ENCODE measurements around the gene EFCC1. TPM values are rescaled to one million over a fixed set of nuclear protein-coding genes. Genes with fewer than 3 reads are reported as not detected.

EFCC1 gene
- total and polyA plus RNA-seq, 7 donors = 0.46 to 15.0 (median 4.6) TPM

DNA sequence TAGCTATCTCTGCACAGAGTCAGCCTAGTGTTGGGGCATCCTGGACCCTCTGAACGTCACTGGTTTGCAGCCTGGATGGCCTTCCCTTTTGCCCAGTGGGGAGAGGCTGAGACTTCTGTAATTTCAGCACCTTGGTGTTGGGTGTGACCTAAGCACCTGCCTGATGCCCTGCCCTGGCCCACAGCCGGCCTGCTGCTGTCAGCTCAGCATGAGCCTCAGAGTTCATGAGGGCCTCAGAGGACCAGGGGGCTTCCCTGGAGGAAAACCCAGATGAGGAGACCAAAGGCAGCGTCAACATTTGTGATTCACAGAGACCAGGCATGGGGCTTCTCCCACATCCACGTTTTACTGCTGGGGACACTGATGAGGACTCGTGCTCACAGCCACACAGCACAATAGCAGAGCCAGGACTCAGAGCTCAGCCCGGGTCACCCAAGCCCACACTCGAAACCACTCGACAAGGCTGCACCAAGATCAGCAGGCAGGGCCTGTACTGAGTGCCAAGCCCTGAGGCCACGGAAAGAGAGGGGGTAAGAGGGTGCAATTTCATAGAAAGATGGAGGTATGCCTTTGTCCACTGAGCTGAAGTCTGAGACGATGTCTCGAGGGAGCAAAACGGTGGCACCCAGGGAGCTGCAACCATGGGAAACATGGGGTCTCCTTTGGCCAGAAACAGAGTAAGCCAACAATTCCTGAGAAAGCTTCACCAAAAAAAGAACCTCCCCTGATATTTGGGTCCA lies 49.6 kb downstream of the EFCC1 start:
- WGBS, 2 donors = 56 to 82% methylated on average over 12 of the region's 12 CpGs
- Histone ChIP-seq H3K27ac (no peak overlapping the region), H3K36me3 (no peaks in the 10 kb centered on the region), H3K4me1 (peaks cover 0 to 30% (median 23%) of the 10 kb centered on the region in 4 donors), H3K9me3 (no peaks in the 10 kb centered on the region), H3K27me3 (peaks cover 4 to 11% (median 10%) of the 10 kb centered on the region in 3 donors), H3K4me3 (no peak overlapping the region)
- TF ChIP-seq CTCF (IDR thresholded peaks at IDR 0.05) (no peak), POLR2AphosphoS5 (IDR thresholded peaks at IDR 0.05) (no peak), EP300 (IDR thresholded peaks at IDR 0.05) (no peak), POLR2A (IDR thresholded peaks at IDR 0.05) (no peak)
- intact Hi-C loops (cut with DNase I) = loop anchor here (5.0 kb wide), 2 partner anchors 37 to 197 kb away; partner anchors contain the start of gene COPG1
- DNase-seq = no peak

GRCh38 chr3:129051871-129052340 lies 50.8 kb downstream of the EFCC1 start:
- TF ChIP-seq EP300 (IDR thresholded peaks at IDR 0.05) = no peak
- Histone ChIP-seq H3K9me3 (no peaks in the 10 kb centered on the region), H3K27me3 (no peaks in the 10 kb centered on the region), H3K27ac (peak overlapping the region in 3 of 4 donors; percentile 60 to 73 (median 71)), H3K4me1 (peaks cover 0 to 23% (median 17%) of the 10 kb centered on the region in 4 donors), H3K4me3 (no peak overlapping the region), H3K36me3 (no peaks in the 10 kb centered on the region)
- no peak for DNase-seq
- whole genome bisulfite sequencing, 2 donors = 16 to 49% methylated on average over 5 of the region's 5 CpGs
- intact Hi-C loops (cut with DNase I) = loop anchor here (5.0 kb wide), 2 partner anchors 35 to 195 kb away; partner anchors contain the start of gene COPG1

DNA sequence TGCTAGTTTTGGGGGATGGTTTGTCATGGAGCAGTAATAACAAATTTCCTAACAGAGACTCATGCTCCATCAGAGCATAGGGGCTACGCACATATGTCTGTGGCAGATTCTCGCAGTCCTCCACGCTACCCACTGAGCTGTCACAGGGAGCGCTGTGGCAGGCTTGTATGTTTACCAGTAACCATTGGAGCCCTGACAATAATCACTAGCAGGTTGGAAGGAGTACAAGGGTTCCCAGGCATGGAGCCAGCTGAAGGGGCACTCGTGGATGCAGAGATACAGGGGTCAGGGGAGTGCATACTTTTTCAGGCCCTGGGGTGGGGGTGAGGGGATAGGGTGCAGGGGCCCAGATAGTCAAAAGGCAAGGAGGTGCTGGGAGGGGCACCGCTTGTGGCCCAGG lies 51.6 kb downstream of the EFCC1 start:
- no peak for DNase-seq
- no peaks in the 10 kb centered on the region for H3K9me3 ChIP-seq
- peaks cover 0 to 23% (median 17%) of the 10 kb centered on the region in 4 donors for H3K4me1 ChIP-seq
- H3K27me3 ChIP-seq = no peaks in the 10 kb centered on the region
- intact Hi-C loops (cut with DNase I) = loop anchor here (5.0 kb wide), 2 partner anchors 35 to 195 kb away; partner anchors contain the start of gene COPG1
- H3K4me3 ChIP-seq = no peak overlapping the region
- H3K27ac ChIP-seq = peak overlapping the region; percentile 60 to 73 (median 66)
- 30 to 68% methylated on average over 6 of the region's 6 CpGs for WGBS, 2 donors
- TF ChIP-seq POLR2A (IDR thresholded peaks at IDR 0.05) = no peak
- no peaks in the 10 kb centered on the region for H3K36me3 ChIP-seq

DNA sequence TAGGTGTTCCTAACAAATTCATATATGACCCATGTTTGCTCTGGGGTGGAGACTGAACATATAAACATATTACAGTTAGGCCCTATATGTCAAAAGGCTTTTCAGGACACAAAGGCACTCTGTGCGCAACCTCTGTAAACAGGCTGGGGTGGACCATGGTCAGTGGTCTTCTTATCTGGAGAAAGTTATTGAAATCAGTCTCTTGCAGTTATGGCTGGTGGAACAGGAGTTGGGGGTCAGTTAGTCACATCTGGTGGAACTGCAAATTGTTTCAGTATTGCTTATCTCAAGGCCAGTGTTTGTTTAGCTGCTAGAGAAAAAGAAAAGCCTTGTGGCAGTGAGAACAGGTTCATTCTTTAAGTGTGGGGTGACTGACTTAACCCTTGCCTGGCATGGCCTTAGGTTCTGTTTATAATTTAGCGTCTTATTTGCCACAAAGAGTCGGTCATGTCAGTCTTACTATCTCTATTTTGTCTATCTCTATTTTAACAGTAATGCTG lies 53.6 kb downstream of the EFCC1 start:
- WGBS, 2 donors = 13 to 71% methylated on average over 3 of the region's 3 CpGs
- no peak overlapping the region for H3K27ac ChIP-seq
- intact Hi-C loops (cut with DNase I) = loop anchor here (5.0 kb wide), 2 partner anchors 33 to 193 kb away; partner anchors contain the start of gene COPG1
- H3K27me3 ChIP-seq = no peaks in the 10 kb centered on the region
- peaks cover 0 to 31% (median 23%) of the 10 kb centered on the region in 4 donors for H3K4me1 ChIP-seq
- no peak for DNase-seq
- H3K9me3 ChIP-seq = no peaks in the 10 kb centered on the region
- H3K36me3 ChIP-seq = no peaks in the 10 kb centered on the region
- TF ChIP-seq POLR2AphosphoS5 (IDR thresholded peaks at IDR 0.05) (no peak), POLR2A (IDR thresholded peaks at IDR 0.05) (no peak), CTCF (IDR thresholded peaks at IDR 0.05) (no peak), EP300 (IDR thresholded peaks at IDR 0.05) (no peak)
- H3K4me3 ChIP-seq = no peak overlapping the region

- TF ChIP-seq POLR2AphosphoS5 (IDR thresholded peaks at IDR 0.05) = no peak
- TF ChIP-seq CTCF (IDR thresholded peaks at IDR 0.05) = no peak
These were observed 55.5 kb downstream of the EFCC1 start for GRCh38 chr3:129056451-129057173.

More at GRCh38 chr3:129056451-129057173, 55.5 kb downstream of the EFCC1 start:
- Histone ChIP-seq H3K27me3 (no peaks in the 10 kb centered on the region), H3K27ac (no peak overlapping the region), H3K4me3 (no peak overlapping the region), H3K9me3 (no peaks in the 10 kb centered on the region), H3K36me3 (no peaks in the 10 kb centered on the region), H3K4me1 (peaks cover 0 to 31% (median 23%) of the 10 kb centered on the region in 4 donors)
- WGBS, 2 donors = 17 to 68% methylated on average over 9 of the region's 9 CpGs
- no peak for DNase-seq
- intact Hi-C loops (cut with DNase I) = no loop called here

All from sigmoid colon (tissue), 7 donors.